Measurements from ENCODE around the gene SSR1.
A peak's percentile ranks its signal among the peaks of the same experiment; 100 is the strongest.
"Not testable (repeated sequence)": the region's sequence is repeated elsewhere in the genome, so short reads cannot be mapped to it uniquely, and the experiment has no call there.

Gene SSR1

GRCh38 chr6:7312616-7313504, at the start of gene SSR1:
Gene SSR1 (minus strand): TSS chr6:7313199. CDS start chr6:7313120, 79 bp downstream.
- peak; percentile 99 for DNase-seq

GRCh38 chr6:7351916-7352315, 38.9 kb upstream of the SSR1 start:
- DNase-seq: not testable (repeated sequence)

DNA sequence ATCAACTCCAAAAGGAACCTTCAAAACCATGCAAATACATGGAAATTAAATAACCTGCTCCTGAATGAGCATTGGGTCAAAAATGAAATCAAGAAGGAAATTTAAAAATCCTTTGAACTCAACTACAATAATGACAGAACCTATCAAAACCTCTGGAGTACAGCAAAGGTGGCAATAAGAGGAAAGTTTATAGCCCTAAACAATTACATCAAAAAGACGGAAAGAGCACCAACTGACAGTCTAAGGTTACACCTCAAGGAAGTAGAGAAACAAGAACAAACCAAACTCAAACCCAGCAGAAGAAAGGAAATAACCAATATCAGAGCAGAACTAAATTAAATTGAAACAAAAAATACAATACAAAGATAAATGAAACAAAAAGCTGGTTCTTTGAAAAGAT, 37.6 kb upstream of the SSR1 start:
- DNase-seq: not testable (repeated sequence)

DNA sequence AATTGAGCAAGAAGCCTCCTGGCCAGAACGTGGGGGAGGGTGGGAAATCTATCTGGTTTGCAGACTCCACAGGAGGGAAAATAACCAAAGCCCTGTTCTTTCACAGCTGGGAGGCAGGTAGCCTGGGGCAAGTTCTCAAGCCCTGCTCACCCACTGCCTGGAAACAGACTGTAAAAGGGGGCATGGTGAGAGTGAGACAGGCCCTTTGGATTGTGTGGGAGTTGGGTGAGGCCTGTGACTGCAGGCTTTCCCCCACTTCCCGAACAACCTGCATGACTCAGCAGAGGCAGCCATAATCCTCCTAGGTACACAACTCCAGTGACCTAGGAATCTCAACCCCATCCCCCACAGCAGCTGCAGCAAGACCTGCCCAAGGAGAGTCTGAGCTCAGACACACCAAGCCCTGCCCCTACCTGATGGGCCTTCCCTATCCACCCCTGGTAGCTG, 34.6 kb upstream of the SSR1 start:
- not testable (repeated sequence) for DNase-seq

- not testable (repeated sequence) for DNase-seq
These were observed 31.9 kb upstream of the SSR1 start for GRCh38 chr6:7344773-7345450.

DNA sequence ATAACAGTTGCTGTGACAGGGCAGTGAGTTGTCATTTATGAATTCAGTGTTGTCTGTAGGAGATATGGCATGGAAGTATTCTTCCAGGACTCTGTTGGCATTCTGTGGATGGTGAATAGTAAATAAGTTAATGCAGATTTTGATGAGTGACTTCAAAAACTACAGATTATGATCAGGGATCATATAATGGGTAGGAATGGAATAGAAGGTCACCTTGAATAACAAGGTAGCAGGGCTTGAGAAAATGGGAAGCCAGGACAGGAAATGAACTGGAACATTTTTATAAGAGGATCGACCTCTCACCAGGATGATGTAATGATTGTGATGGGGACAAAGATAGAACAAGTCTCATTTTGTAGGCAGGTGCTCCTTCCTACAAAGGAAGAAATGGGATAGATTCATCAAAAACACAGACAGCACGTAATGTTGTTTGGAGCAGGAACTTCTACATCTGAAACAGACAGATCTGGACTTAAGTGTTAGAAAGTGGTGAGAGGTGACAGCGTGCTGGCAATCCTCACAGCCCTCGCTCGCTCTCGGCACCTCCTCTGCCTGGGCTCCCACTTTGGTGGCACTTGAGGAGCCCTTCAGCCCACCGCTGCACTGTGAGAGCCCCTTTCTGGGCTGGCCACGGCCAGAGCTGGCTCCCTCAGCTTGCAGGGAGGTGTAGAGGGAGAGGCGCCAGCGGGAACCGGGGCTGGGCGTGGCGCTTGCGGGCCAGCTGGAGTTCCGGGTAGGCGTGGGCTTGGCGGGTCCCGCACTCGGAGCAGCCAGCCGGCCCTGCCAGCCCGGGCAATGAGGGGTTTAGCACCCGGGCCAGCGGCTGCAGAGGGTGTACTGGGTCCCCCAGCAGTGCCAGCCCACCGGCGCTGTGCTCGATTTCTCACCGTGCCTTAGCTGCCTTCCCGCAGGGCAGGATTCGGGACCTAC, 30.8 kb upstream of the SSR1 start:
- DNase-seq: no peak

DNA sequence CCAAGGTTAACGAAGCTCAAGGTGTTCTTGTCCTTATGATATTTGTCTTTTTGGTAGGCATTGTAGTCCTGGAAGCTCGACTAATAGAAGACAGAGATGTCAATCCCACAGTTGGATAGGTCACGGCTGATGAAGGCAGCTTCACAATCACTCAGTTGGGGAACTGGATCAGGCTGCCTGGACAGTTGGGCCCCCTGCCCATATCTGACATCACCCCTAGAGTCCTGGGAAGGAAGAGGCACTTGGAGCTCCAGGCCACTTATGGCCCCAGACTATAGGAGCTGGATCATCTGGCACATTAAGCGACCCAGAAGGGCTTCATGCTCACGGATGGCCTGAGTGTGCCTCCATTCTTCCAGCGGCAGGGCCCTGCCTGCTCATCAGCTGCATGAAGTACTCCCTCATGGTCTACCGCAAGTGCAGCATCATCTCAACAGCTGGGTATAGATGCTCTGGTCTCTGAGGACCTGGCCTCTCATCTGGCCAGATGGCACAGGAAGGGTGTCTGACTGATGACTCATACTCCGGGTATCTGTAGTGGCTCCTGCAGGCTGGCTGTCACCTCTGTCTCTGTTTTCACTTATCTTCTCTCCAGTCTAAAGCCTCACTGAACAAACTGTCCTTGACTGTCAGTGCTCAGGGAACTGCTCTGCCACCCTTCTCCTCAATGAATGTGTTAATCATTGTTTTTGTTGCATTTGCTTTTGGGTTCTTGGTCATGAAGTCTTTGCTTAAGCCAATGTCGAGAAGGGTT, 29.2 kb upstream of the SSR1 start:
- DNase-seq: no peak

DNA sequence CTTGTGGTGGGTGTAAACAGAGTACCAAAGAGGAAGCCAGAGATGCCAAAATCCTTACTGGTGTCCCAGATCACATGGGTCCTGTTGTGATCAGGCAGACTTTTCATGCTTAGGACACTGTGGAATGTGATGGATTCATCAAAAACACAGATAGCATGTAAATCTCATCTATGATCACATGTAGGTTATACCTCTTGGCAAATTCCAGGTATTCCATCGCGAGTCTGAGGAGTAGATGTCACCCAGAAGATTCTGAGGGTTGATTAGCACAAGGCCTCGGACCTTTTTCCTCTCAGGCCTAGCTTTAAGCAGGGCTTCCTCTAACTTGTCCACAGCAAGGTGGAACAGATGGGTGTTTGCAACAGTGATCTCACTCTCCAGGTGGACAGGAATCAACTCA, 28.3 kb upstream of the SSR1 start:
- DNase-seq: no peak

DNA sequence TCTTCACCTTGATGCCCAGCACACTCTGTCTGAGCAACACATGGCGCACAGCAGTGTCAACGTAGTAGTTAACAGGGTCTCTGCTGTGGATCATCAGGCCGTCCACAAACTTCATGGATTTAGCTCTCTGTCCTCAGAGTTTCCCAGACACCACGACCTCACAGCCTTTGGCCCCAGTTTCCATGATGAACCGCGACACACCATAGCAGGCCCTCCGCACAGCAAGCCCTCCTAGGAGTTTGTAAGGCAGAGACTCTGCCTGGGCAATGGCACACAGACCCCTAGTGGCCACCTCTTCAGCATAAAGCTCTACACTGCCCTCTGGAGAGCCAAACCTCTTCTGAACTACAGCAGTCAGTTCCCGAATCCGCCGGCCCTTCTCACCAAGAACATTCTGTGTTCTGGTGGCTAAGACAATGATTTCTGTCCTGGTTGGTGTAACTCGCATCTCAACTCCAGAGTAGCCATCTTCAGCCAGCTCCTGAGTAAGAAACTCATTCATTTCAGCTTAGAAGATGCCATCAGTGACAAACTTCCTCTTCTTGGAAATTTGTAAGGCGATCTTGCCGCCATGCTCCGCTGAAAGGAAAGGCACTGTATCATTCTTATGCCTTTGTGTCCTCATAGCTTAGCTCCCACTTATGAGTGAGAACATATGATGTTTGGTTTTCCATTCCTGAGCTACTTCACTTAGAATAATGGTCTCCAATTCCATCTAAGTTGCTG, 26.2 kb upstream of the SSR1 start:
- DNase-seq: not testable (repeated sequence)

GRCh38 chr6:7338031-7338430, 25.0 kb upstream of the SSR1 start:
- no peak for DNase-seq

DNA sequence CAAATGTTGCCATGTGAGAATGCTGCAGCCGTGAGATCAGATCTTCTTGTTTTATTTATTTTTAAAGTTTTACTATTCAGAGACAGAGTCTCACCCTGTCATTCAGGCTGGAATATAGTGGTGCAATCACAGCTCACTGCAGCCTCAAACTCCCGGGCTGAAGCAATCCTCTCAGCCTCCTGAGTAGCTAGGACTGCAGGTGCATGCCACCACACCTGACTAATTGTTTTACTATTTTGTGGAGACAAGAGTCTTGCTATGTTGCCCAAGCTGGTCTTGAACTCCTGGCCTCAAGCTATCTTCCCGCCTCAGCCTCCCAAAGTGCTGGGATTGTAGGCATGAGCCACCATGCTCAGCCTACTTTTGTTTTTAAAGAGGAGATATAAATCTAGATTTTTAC, 22.5 kb upstream of the SSR1 start:
- DNase-seq: no peak

- no peak for DNase-seq
These were observed 21.7 kb upstream of the SSR1 start for GRCh38 chr6:7334685-7335084.

DNA sequence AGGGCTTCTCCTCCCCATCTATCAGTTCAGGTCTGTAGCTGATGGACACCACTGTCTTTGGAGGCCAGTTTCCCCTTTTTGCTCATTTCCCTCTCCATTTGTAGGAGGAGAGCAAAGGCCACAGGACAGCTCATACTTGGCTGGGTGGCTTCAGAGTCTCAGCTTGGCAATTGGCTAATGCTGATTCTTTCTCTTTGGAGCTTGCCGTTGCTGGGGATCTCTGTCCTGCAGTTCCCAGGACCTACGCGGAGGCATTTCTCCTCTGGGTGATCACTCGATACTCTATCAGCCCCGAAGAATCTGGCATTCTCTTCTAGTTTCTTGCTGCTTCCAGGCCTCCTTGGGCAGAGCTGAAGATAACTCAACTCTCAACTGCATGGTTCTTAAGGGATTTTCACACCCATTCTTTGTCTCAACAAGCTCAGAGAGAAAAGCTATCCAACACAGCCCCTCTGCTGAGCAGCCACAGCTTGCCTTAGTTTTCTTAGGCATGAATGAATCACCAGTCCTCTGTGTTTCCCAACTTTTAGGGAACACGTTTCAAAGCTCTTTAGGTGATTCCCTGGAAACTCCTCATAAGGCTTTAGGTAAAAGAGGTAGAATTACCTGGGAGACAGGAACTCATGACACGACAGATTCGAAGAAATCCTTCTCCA, 19.2 kb upstream of the SSR1 start:
- DNase-seq: no peak

DNA sequence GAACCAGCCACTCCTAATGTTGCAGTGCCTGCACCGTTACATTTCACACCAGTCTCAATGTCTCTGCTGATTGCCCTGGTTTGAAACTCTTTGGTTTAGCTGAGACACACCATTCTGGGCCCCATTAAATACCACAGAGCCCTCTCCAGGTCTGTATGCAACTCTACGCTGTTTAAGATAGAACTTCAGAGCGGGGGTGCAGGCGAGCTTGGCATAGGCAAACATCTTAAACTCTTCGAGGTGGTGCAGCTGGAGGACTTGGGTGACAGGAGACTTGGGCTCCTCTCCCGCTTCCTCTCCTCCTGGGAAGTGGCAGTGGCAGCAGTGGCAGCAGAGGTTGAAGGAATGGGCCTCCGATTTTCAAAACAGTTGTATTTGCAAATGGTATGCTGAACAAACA, 18.5 kb upstream of the SSR1 start:
- DNase-seq: no peak

- no peak for DNase-seq
These were observed 15.2 kb upstream of the SSR1 start for GRCh38 chr6:7328243-7328642.

DNA sequence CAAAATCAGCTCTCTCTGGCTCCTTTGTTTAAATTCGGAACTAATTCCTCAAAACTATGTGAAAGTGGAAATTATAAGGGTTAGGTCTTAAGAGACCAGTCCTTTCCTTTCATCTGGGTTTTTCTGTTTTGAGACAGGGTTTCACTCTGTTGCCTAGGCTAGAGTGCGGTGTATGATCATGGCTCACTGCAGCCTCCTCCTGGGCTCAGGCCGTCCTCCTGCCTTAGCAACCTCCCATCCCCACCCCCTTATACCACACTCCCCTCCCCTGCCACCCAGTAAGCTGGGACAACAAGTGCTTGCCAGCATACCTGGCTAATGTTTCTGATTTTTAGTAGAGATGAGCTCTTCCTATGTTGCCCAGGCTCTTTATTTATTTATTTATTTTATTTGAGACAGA, 12.8 kb upstream of the SSR1 start:
- DNase-seq: no peak

DNA sequence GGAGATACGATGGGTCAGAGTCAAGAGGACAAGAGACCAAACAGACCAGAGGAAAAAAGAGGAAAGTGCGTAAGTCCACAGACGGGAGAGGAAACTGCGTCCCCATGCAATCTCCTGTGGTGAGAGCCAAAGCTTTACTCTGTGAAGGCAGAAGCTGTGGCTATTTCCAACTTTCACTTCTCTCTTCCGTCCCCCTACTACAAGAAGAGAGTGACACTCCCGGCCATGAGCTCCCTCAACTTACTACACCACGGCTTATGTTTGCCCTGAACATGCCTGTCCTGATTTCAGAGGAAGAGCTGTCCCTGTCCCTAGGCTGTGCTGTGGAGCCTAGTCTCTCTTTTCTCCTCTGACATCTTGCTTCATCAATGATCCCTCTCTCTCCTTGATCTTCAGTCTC, 11.5 kb upstream of the SSR1 start:
- DNase-seq: peak; percentile 36

DNA sequence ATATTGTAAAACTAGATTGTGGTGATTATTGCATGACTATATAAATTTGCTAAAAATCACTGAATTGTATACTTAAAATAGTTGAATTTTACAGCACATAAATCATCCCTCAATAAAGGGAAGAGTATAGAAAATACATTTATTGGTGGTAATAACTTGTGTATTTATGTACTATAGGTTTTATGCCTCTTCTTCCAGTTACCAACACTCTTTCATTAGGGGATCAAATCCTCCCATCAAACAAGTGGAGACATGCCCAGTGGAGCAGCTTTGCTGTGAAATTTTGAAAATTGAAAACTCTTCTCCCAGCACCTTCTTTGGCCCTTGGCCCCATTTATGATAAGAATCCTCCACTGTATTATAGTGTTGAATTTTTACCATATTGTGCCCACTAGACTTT, 10.1 kb upstream of the SSR1 start:
- DNase-seq: no peak

GRCh38 chr6:7321866-7322265, 8.9 kb upstream of the SSR1 start:
- not testable (repeated sequence) for DNase-seq

- DNase-seq: not testable (repeated sequence)
These were observed 6.4 kb upstream of the SSR1 start for GRCh38 chr6:7319406-7319805.

DNA sequence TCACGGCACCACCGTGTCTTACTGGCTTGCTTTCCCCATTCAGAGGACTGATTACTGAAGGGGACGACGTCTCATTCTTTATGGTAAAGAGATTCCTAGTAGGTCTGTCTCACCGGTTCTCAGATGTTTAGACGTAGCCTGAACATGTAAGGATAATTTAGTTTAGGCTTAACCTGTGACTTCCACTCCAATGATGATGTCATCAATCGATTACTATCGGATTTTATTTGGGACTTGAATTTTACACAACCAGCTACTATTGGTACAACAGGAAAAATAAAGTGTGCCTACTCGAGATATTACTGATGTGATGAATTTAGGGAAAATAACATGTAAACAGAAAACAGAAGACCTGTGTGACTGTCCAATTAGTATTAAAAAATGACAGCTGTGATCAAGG, 4.5 kb upstream of the SSR1 start:
- DNase-seq: no peak
